HG03521 (cell line): ENCODE measurements around the gene MAPK8IP3.
"Not testable (repeated sequence)": the region's sequence is repeated elsewhere in the genome, so short reads cannot be mapped to it uniquely, and the experiment has no call there.

Experiments
- ATAC-seq: cut with Tn5 transposase; IDR thresholded peaks from one replicate; pipeline ENCODE4 v1.9.1; 2021; ENCODE audit warnings: mild to moderate bottlenecking, moderate library complexity; ENCODE audit not compliant: unreplicated experiment

Gene MAPK8IP3

DNA sequence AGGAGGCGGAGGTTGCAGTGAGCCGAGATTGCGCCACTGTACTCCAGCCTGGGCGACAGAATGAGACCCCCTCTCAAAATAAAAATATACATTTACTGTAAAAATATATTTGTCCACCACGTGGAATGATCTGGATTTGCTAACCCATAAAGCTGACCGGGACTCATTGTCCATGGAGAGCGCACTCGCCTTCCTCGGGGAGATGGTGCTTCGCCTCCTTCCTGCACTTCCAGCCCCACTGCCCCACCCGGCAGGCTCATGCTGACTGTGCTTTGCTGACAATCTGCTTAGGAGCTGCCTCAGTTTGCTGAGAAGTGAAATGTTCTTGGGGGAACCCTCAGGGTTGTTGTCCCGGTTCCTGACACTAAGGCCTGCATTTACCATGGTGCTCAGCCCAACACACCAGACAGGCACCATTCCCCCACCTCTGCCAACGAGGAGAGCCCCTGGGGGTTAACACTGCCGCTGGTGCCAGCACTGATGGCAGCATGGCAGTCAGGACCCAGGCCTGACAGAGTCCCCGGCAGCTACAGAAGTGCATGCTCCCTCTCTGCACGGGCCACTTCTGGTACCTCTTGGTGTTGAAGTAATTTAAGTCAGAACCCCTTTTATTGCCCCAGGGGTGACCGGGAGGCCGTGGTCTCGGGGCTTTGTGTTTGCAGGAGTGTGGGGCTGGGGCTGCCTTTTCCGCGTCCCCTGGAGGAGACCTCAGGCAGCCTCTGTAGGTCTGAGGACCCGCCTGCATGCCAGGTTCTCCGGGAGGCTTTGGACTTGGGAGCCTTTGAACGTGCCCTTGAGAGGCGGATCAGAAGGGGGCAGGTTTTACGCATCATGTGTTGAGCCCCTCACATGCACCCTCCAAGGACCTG lies 79.2 kb downstream of the MAPK8IP3 start:
- ATAC-seq: no peak

DNA sequence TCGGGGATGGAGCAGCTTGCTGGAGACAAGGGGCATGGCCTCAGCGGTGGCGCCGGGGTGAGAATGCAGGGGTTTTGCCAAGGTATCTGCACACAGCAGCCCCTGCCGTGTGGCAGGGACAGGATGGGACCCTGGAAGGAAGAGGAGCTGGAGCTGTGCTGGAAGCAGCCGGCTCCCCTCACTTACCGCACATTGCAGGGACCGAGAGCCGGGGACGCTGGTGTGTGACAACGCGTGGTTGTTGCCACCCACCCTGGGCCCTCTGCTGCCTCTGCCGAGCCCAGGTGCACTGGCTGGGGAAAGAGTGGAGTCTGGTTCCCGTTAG lies 79.8 kb downstream of the MAPK8IP3 start:
- ATAC-seq: no peak

DNA sequence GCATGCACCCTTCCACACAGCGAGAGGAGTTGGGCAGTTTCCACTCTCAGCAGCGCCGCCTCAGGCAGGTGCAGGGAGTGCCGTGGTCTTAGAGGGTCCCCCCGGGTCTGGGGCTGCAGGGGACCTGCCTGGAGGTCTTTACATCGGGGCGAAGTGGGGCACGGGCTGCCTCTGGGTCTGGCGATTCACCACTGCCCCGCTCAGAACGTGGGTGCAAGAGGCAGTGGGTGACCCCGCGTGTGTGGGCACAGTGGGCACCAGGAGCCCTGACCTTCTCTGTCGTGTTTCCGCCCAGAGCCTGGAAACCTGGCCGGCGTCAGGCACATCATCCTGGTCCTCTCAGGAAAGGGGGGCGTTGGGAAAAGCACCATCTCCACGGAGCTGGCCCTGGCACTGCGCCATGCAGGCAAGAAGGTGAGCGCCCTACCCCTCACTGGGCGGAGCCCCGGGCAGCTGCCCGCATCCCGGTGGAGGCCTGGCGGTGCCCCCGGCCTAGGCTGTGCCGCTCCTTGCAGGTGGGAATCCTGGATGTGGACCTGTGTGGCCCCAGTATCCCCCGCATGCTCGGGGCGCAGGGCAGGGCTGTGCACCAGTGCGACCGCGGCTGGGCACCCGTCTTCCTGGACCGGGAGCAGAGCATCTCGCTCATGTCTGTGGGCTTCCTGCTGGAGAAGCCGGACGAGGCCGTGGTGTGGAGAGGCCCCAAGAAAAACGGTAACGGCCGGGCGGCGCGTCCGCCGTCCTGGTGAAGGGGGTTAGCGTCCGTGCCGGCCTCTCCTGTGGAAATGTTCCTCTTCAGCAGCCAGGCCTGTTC lies 80.5 kb downstream of the MAPK8IP3 start:
- no peak for ATAC-seq

DNA sequence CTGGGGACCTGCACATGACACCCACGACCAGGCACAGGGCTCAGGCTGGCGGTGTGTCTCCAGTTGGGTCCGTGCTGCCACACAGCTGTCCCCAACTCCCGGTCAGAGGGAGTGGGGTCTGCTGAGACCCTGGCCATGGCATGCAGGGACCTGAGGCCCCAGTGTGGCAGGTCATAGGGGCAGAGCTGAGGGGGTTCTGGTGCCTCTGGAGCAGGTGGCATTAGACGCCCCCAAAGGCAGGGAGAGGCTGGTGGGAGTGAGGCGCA lies 81.0 kb downstream of the MAPK8IP3 start:
- ATAC-seq: no peak

DNA sequence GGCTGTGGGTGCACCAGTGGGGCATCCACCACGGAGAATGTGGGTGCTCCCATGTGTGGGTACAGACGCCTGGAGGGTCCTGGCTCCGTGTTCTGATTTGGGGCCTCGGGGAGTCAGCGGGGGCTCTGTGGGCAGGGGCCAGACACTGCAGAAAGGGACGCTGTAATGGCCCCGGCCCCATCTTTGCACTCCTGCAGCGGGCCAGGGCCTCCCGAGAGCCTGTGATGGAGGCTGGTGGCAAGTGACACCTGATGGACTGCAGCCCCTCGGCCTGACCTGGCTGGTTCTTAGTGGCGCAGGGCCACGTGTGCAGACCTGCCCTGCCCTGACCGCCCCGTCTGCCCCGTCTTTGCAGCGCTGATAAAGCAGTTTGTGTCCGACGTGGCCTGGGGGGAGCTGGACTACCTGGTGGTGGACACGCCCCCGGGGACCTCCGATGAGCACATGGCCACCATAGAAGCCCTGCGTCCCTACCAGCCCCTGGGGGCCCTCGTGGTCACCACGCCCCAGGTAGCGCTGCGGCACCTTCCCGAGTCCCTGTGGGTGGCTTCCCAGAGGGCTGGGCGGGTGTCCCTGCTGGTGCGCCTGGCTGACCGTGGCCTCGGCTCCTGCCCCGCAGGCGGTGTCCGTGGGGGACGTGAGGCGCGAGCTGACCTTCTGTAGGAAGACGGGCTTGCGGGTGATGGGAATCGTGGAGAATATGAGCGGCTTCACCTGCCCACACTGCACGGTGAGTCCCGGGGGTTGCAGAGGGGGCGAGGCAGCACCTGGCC lies 81.5 kb downstream of the MAPK8IP3 start:
- ATAC-seq: no peak

DNA sequence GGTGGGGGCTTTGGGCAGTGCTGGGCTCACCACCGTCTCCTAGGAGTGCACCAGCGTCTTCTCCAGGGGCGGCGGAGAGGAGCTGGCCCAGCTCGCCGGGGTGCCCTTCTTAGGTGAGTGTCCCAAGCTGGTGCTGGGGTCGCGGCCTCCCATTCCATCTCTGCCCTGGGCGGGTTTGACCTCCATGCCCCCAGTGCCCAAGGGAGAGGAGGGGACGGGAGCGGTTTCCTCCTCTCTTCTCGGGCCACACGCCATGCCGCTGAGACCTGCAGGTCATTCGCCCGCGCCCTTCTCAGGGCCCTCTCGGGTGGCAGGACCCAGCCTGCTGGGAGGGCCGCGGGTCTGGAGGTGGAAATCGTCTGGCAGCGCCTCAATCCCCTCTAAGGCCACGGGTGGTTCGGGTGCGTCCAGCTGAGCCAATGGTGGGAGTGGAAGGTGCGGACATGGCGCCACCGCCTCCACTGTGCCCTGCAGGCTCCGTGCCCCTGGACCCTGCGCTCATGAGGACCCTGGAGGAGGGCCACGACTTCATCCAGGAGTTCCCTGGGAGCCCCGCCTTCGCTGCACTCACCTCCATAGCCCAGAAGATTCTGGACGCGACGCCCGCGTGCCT lies 82.2 kb downstream of the MAPK8IP3 start:
- no peak for ATAC-seq

DNA sequence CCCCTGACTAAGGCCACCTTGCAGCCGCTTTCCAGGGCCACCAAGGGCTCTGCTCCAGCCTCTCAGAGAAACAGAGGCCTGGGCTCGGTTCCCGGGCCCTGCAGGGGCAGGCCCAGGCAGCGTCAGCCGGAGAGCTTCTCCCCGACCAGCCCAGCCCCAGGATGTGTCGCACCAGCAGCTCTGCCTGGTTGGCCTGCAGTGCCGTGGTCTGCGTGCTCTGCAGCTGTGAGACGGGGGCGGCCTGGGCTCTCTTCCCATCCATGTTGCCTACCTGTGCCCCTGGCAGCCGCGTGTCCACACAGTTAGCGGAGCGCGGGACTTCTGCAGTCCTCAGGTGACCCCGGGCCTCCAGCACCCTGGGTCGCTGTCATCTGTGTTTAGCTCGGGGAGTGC lies 82.7 kb downstream of the MAPK8IP3 start:
- ATAC-seq: no peak

DNA sequence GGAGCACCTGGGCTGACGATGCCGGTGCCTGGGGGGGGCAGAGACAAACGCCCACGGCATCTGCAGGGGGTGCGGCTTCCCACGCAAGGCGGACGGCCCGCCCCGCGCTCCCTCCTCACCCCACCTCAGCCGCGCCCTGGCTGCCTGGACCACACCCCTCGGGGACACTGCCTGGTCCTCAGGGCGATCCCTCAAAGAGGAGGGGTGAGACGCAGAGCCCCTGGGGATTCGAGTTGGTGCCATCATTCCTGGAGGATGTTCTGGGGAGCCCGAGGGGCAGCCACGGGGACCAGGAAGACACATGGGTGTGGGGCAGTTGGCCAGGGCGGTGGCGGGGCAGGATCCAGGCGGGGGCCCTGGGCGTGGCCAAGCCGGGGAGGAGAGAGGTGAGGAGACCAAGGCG lies 83.6 kb downstream of the MAPK8IP3 start:
- no peak for ATAC-seq

DNA sequence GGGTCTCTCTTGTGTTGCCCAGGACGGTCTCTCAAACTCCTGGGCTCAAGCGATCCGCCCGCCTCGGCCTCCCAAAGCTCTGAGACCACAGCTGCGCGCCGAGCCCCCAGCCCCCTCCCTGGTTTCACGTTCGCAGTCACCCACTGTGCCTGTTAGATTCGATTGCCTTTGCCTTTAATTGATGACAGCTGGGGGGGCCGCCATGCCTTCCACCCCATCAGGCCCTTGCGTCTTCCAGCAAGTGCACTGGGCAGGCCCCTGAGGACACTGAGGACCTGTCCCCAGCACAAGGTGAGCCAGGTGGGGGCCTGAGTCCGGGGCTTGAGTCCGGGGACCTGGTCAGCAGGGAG lies 84.2 kb downstream of the MAPK8IP3 start:
- no peak for ATAC-seq

DNA sequence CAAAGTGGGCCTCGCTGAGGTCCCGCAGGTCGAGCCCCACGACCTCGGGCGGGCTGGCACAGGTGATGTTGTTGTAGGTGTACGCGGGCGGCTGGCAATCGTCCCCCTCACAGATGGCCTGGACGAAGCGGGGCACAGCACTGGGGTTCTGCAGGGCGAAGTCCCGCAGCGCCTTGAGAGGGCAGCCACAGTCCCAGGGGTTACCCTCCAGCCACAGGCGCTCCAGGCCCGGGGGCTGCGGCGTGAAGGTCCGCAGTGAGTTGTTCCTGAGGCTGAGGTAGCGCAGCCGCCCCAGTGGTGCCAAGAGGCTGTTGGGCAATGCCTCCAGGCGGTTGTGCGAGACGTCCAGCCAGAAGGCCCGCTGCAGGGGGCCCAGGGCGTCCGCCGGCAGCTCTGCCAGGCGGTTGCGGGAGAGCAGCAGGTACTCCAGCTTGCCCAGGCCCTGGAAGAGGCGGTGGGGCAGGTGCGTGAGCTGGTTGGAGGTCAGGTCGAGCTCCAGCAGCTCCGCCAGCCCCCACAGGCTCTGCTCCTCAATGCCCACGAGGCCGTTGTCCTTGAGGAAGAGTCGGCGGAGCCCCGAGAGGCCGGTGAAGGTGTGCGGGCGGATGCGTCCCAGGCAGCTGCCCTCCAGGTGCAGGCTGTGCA lies 84.7 kb downstream of the MAPK8IP3 start:
- no peak for ATAC-seq

DNA sequence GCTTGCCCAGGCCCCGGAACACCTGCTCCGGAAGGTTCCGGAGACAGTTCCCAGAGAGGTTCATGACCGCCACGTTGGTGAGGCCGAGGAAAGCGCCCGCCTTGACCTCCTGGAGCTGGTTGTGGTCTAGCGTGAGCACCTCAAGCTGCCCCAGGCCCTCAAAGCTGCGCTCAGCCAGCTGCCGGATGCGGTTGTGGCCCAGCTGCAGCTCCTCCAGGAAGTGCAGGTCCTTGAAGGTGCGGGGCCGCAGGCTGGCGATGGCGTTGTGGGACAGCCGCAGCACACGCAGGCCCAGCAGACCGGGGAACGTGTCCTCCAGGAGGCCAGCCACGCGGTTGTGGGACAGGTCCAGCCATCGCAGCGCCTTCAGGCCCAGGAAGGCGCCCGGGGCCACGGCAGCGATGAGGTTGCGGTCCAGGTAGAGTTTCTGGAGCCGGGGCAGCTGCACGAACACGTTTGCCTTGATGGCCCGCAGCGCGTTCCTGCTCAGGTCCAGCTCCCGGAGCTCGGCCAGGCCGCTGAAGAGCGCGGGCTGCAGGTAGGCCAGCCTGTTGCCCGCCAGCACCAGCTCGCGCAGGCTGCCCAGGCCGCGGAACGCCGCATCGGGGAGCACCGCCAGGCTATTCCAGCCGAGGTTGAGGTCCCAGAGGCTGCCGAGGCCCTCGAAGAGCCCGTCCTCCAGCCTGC lies 85.4 kb downstream of the MAPK8IP3 start:
- no peak for ATAC-seq

DNA sequence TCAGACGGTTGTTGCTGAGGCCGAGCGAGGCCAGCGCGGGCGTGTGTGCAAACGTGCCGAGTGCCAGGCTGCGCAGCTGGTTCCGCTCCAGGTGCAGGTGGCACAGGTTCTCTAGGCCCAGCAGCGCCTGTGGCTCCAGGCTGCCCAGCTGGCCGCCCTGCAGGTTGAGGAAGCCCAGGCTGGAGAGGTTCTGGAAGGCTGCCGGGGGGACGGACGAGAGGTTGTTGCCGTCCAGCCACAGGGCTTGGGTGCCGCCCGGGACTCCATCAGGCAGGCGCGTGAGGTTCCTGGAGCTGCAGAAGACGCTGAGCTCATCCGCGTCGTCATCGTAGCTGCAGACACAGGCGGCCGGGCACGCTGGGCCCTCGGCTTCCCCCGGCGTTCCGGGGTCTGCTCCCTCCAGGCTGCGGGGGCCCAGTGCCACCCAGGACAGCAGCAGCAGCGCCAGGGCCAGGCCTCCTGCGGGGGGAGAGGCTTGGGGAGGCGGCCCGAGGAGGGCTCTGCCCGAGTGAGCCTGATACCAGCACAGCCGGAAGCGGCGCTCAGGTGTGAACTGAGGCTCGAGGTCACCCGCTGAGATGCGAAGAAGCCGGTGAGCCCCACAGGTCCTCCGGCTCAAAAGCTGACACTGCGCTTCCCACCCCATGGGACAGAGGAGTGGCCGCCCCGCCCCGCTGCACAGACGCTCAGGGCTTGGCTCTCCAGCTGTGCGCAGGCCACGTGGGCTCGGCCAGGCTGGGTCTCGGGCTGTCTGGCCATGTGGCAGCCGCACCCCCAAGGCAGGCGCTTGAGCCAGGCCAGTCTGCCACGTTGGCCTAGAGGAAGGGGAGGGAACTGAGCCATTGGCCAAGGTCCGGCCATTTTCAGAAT lies 86.2 kb downstream of the MAPK8IP3 start:
- no peak for ATAC-seq

DNA sequence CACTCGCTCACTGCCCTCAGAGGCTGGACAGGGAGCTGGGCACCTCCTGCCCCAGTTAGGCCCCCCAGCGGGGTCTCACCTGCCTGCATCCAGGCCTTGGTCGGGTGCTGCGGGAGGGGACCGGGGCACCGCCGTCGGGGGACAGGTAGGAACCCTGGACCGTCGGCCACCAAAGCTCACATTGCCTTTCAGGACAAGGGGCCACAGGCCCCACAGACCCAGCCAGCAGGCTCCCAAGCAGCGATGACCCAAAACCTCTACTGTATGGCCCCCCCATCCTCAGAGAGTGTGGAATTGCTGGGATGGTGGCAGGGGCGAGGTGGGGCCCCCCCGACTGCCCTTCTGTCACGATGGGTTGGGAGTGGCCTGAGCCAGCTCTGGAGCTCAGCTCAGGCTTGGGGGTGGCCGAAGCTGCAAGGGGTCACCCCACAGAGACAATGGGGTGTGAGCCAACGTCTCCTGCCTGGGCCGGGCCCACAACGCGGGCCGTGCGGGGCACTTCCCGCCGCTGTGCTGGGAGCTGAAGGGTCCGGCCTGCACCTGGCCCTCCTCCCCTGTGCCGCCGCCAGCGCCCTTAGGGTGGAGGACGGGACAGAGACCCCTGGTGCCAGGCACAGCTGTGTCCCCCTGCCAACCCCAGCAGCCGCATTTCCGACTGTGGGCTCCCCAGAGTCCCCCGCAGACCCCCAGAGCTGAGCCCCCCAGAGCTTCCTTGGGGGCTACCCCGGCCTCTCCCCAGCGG lies 87.0 kb downstream of the MAPK8IP3 start:
- no peak for ATAC-seq

DNA sequence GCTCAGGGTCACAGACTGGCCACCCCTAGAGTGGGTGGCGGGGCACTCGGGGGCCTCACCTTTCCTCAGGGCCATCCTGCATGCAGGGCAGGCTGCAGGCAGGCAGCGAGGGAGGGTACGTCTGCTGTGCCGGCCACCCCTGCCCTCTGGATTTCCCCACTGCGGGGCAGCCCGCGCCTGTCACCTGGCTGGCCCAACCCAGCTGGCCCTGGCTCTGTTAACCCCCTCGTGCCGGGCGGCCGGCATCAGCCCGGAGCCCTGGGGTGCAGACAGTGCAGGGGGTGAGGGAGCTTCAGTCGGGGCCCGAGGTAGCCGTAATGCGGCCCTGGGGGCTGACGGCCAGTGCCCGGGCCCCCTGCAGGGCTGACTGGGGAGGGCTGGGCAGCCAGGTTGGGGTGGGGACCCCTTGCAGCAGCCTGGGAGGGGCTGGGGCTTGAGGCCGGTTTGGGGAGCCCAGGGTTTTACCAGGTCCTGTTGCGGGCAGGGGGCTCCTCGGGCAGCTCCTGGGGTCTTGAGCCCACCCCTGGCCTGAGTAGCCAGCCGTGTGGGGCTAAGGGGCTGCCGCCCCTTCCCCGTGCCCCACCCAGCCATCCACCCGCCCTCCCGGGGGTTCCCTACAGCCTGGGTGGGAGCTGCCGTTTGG lies 87.7 kb downstream of the MAPK8IP3 start, which contains the start of gene IGFALS:
Gene IGFALS (minus strand): TSS at position 128 of the 643 bp plus-strand sequence. CDS start 53 bp downstream, at position 75.
- ATAC-seq: no peak

DNA sequence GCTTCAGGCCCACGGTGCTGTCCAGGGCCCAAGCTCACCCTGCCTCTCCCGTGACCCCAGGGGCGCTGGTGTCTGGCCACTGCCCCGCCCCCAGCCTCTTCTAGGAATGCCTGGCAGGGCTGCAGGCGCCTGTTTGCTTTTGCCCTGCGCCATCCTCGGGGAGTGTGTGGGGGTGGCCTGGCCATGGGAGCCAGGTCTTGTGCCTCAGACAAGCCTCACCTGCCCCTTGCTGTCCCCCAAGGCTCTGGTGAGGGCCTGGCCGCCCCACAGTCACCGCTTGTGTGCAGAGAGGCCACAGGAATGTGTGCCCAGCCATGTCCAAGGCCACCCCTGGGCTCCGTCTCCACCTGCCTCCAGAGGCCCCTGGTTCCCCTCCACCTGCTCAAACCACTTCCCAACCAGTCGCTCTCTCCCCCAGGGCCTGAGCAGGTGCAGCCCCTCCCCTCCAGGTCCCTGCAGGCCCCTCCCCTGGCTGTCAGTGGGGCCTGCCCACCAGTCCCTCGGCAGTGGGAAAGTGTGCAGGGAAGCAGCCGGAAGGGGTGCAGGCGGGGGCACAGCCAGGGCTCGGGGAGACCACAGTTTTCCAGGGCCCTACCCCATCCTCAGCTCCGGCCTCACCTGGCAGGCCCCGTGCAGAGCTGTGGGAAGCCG lies 88.4 kb downstream of the MAPK8IP3 start:
- ATAC-seq: no peak

DNA sequence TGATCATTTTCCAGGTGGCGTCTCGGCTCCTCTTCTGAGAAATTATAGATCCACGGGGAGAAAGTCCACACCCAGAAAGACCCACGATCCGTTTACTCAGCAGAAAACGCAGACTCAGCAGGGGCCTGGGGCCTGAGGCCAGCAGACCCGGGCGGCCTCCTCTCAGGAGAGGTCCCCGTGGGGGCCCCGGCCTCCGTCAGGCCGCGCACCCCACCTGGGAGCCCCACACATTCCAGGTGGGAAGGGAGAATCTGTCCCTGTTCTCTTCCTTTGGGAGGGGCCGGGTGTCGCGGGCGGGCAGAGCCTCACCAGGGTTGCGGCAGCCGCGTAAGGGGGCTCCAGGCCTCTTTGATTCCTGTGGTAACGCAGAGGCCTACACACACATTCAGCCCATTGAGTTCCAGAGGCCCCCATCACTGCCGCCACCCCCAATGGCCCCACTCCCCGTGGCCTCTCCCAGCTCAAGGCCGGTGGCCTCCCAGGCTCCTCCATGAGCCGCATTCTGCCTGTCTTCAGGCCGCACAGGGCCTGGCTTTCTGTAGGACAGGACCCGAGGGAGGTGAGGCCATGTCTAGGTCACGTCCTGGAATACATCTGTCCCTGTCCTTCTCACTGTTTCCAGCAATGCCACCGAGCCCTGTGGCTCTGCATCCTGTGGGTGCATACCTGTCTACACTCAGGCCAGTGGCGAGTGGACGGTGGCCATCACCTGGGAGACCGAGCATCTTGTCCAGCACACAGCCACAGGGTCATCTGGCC lies 89.1 kb downstream of the MAPK8IP3 start:
- no peak for ATAC-seq

DNA sequence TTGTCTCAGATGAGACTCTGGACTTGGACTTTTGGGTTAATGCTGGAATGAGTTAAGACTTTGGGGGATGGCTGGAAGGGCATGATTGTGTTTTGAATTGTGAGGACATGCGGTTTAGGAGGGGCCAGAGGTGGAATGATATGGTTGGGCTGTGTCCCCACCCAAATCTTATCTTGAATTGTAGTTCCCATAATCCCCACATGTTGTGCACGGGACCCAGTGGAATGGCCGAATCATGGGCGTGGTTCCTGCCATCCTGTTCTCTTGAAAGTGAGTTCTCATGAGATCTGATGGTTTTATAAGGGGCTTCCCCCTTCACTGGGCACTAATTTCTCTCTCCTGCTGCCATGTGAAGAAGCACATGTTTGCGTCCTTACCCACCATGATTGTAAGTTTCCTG lies 93.3 kb downstream of the MAPK8IP3 start:
- not testable (repeated sequence) for ATAC-seq
